GM12878 (cell line): ENCODE measurements around the gene SLC9A3. TPM values are rescaled to one million over a fixed set of nuclear protein-coding genes. Genes with fewer than 3 reads are reported as not detected.

ENCODE experiments used
- ATAC-seq: fragments of 200-7000 bp; cut with Tn5 transposase; 3 replicates; pipeline ENCODE4 v1.9.1; 2020; ENCODE audit warnings: mild to moderate bottlenecking, moderate library complexity
- BruUV-seq: library from RNA; stranded (reverse); fragments of 400-500 nt; replicated peaks from 2 replicates; lab custom pipeline; 2021; lab: Mats Ljungman, UMichigan
- CTCF ChIA-PET: fragments of 300-600 bp; sonication (Branson Sonifier 250); formaldehyde crosslinking; extraction: SDS; loops from one replicate; lab custom pipeline; 2021; ENCODE audit warnings: inconsistent platforms; lab: Yijun Ruan, JAX
- POLR2A ChIA-PET: fragments of 350-600 bp; formaldehyde crosslinking; extraction: SDS; loops from one replicate; lab custom pipeline; 2021; ENCODE audit warnings: inconsistent platforms; lab: Charles Lee
- RAD21 ChIA-PET: fragments of 300-600 bp; sonication (Branson Sonifier 250); formaldehyde crosslinking; loops from one replicate; lab custom pipeline; 2023; ENCODE audit warnings: antibody characterized with exemption; ENCODE audit not compliant: unreplicated experiment; lab: Charles Lee
- SMC1A ChIA-PET: fragments of 300-600 bp; sonication (Branson Sonifier 250); formaldehyde crosslinking; loops from one replicate; lab custom pipeline; 2023; ENCODE audit not compliant: unreplicated experiment, uncharacterized antibody; lab: Charles Lee
- DNase-seq: peaks from one replicate; pipeline ENCODE4 v3.0.0-alpha.2; 2011; ENCODE audit warnings: low read depth, low spot score
- FAIRE-seq: peaks from 3 replicates; lab custom pipeline; 2011; peaks lifted over from hg19 to GRCh38; lab: Jason Lieb, UNC
- H2AFZ ChIP-seq: 2 replicates; pipeline ENCODE4 v1.6.0; 2011; ENCODE audit warnings: low read depth, low read length, control low read depth; ENCODE audit not compliant: control insufficient read depth
- H3K27ac ChIP-seq: 2 replicates; pipeline ENCODE4 v1.5.1; 2011; ENCODE audit warnings: control low read depth; ENCODE audit not compliant: control insufficient read depth, insufficient read depth
- H3K27me3 ChIP-seq, 2 experiments: replicated peaks in 1 of 2; 2 replicates each; pipeline versions ENCODE4 v1.6.0 to v1.6.1; 2011; ENCODE audit warnings: low read length in 1 of 2; ENCODE audit not compliant: control insufficient read depth in 2 of 2, insufficient read depth in 2 of 2
- H3K36me3 ChIP-seq, 2 experiments: 2 replicates each; pipeline ENCODE4 v1.5.1; 2011; ENCODE audit warnings: low read length in 1 of 2; ENCODE audit not compliant: control insufficient read depth in 2 of 2, insufficient read depth in 2 of 2
- H3K4me1 ChIP-seq: 2 replicates; pipeline ENCODE4 v1.6.1; 2011; ENCODE audit warnings: mild to moderate bottlenecking, low read length, moderate library complexity, mixed read lengths; ENCODE audit not compliant: control insufficient read depth, insufficient read depth
- H3K4me2 ChIP-seq: 2 replicates; pipeline ENCODE4 v1.6.0; 2011; ENCODE audit warnings: control low read depth; ENCODE audit not compliant: control insufficient read depth, insufficient read depth
- H3K4me3 ChIP-seq: fragments of 200-600 bp; sonication (generic); 2 replicates; pipeline ENCODE4 v1.5.1; 2016
- H3K79me2 ChIP-seq: 2 replicates; pipeline ENCODE4 v1.6.0; 2011; ENCODE audit warnings: low read length; ENCODE audit not compliant: control insufficient read depth, insufficient read depth
- H3K9ac ChIP-seq: 2 replicates; pipeline ENCODE4 v1.8.0; 2011; ENCODE audit warnings: low read length, control low read depth, mixed read lengths; ENCODE audit not compliant: control insufficient read depth, insufficient read depth
- H3K9me3 ChIP-seq: replicated peaks from 3 replicates; pipeline ENCODE4 v1.5.1; 2011; ENCODE audit warnings: mild to moderate bottlenecking, low read length; ENCODE audit not compliant: control insufficient read depth, insufficient read depth
- H4K20me1 ChIP-seq: 2 replicates; pipeline ENCODE4 v1.6.0; 2011; ENCODE audit not compliant: control insufficient read depth, insufficient read depth
- CREB1 ChIP-seq: IDR thresholded peaks from 2 replicates; pipeline ENCODE4 v1.6.1; 2012; ENCODE audit warnings: low read depth, mild to moderate bottlenecking, inconsistent platforms
- E2F4 ChIP-seq: IDR thresholded peaks from 2 replicates; pipeline ENCODE4 v1.6.1; 2012; ENCODE audit warnings: low read depth, low read length, improper control_type of control experiment
- FOS ChIP-seq: IDR thresholded peaks from 3 replicates; pipeline ENCODE4 v1.6.1; 2011; ENCODE audit warnings: borderline replicate concordance; ENCODE audit not compliant: insufficient read length; ENCODE audit errors: extremely low read depth
- IKZF2 ChIP-seq, 2 experiments: fragments of 450-650 bp; IDR thresholded peaks; 2 replicates each; pipeline ENCODE4 v1.6.1; 2017; ENCODE audit warnings: mild to moderate bottlenecking in 2 of 2, moderate library complexity in 2 of 2
- MEF2A ChIP-seq: IDR thresholded peaks from 2 replicates; pipeline ENCODE4 v1.6.1; 2011; ENCODE audit warnings: low read depth, mild to moderate bottlenecking, low read length, moderate library complexity; ENCODE audit not compliant: insufficient read depth
- NFIC ChIP-seq: IDR thresholded peaks from 2 replicates; pipeline ENCODE4 v1.6.1; 2012; ENCODE audit warnings: low read depth, mild to moderate bottlenecking, inconsistent platforms, low read length, moderate library complexity
- NKRF ChIP-seq: fragments of 450-650 bp; conservative IDR thresholded peaks from 2 replicates; pipeline ENCODE4 v1.6.1; 2017; ENCODE audit warnings: mild to moderate bottlenecking, moderate library complexity
- RBBP5 ChIP-seq: fragments of 200-600 bp; sonication (generic); conservative IDR thresholded peaks from 2 replicates; pipeline ENCODE4 v1.6.1; 2016
- STAT3 ChIP-seq: IDR thresholded peaks from 2 replicates; pipeline ENCODE4 v1.6.1; 2011; ENCODE audit warnings: low read depth, low read length, improper control_type of control experiment
- TCF3 ChIP-seq: IDR thresholded peaks from 2 replicates; pipeline ENCODE4 v1.6.1; 2012; ENCODE audit warnings: low read depth, mild to moderate bottlenecking, low read length, borderline replicate concordance; ENCODE audit not compliant: insufficient read depth
- WGBS: methylation state at CpG from one replicate; pipeline ENCODE4 v1.1.6; 2016; ENCODE audit warnings: low lambda C conversion rate; ENCODE audit not compliant: insufficient replicate concordance, insufficient coverage; ENCODE audit errors: missing lambda C conversion rate; 5-methylcytosine and 5-hydroxymethylcytosine counted together
- in situ Hi-C: fragments of 300-500 bp; cut with MboI; formaldehyde crosslinking; loops from 9 replicates; pipeline ENCODE4 v1.14.3; 2018; ENCODE audit warnings: mixed read lengths
- intact Hi-C: fragments of 100-400 bp; cut with micrococcal nuclease; formaldehyde crosslinking; loops from one replicate; pipeline ENCODE4 v1.14.2; 2022; ENCODE audit not compliant: unreplicated experiment
- polyA plus RNA-seq, 11 experiments: library from polyadenylated mRNA; depleted of rRNA in 4 of 11; unstranded in 6 of 11; stranded (reverse) in 5 of 11; fragments of >200 nt; fragmentation: Nextera tagmentation in 4 of 11; fragmentation: Illumina TruSeq in 1 of 11; extraction: Ambion mirVana in 4 of 11; extraction: Trizol in 1 of 11; gene quantifications; 1 replicate in 1 of 11; 2 replicates in 10 of 11; pipeline versions ENCODE4 v1.2.1 to v1.2.3, GENCODE V29; 2011 to 2016; ENCODE audit warnings: inconsistent platforms in 2 of 11, missing spikeins in 2 of 11, low read depth in 1 of 11
- total RNA-seq, 4 experiments: library from RNA; depleted of rRNA in 3 of 4; stranded (reverse); fragments of >200 nt in 3 of 4; fragmentation: Illumina TruSeq in 1 of 4; extraction: Trizol in 1 of 4; gene quantifications; 2 replicates each; pipeline versions ENCODE4 v1.2.1 to v1.2.3, GENCODE V29; 2013 to 2021

SLC9A3 gene
- total and polyA plus RNA-seq, 10 of the 15 experiments (the other 5 are each of a cell fraction or from before 2014, with no cell fraction given) = 0.04 to 5.2 (median 2.3) TPM; not detected in 1

- in situ Hi-C loops = no loop called here
- H3K79me2 ChIP-seq = no peaks in the 10 kb centered on the region
- no peak for FAIRE-seq
- DNase-seq = no peak
- WGBS = 69% methylated on average over 30 of the region's 36 CpGs
- H3K9me3 ChIP-seq = no peaks in the 10 kb centered on the region; the same call in 2 of the 3 replicates
- H3K27ac ChIP-seq = no peak overlapping the region
- ChIA-PET POLR2A (no interaction called here), CTCF (interaction anchor here (0.6 kb wide), 1 partner anchor 9 kb away, joined by 3 read pairs; no protein-coding TSS in a partner anchor), SMC1A (no interaction called here), RAD21 (no interaction called here)
- no peaks in the 10 kb centered on the region; a peak in 1 of 4 replicates for H3K27me3 ChIP-seq
- no peaks in the 10 kb centered on the region for H3K36me3 ChIP-seq
- no peaks in the 10 kb centered on the region for H4K20me1 ChIP-seq
- H3K4me3 ChIP-seq = no peak overlapping the region
- H3K4me1 ChIP-seq = no peaks in the 10 kb centered on the region
- no TSS peak for BruUV-seq
- H2AFZ ChIP-seq = no peak overlapping the region
- no peak for ATAC-seq
- no peak for TF ChIP-seq MEF2A
- TF ChIP-seq NKRF = no peak
- TF ChIP-seq E2F4 = no peak
- TF ChIP-seq TCF3 = no peak
- no peak for TF ChIP-seq CREB1
- no peak for TF ChIP-seq FOS
- no peak for TF ChIP-seq IKZF2 (IDR thresholded peaks at IDR 0.05)
- no peak for TF ChIP-seq STAT3
- no peak for TF ChIP-seq RBBP5
- TF ChIP-seq NFIC = no peak
- no peak overlapping the region for H3K9ac ChIP-seq
- no peak overlapping the region for H3K4me2 ChIP-seq
- intact Hi-C loops = no loop called here
These were observed 21.7 kb downstream of the SLC9A3 start for GRCh38 chr5:502325-503079.
